Measurements from ENCODE around the gene ABCA12.

ABCA12 gene

DNA sequence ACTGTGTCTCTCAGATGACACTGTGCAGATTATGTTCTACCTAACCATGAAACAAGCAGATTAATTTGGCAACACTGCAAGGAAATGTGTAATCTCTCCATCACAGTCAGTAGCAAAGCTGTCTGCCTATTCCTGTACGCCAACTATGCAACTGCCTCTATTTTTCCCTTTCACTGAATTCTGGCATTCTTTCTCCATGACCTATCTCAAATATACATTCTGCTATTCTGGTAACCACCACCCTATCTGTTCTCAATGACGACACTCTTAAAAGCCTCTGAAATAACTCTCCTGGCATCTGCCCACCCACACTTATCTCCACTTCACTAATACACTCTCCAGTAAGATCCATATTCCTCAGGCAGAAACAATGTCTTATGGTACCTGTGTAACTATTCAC lies 78.7 kb downstream of the ABCA12 start:
- no peak overlapping the region for H3K27ac ChIP-seq
- TF ChIP-seq, protein P1, sequence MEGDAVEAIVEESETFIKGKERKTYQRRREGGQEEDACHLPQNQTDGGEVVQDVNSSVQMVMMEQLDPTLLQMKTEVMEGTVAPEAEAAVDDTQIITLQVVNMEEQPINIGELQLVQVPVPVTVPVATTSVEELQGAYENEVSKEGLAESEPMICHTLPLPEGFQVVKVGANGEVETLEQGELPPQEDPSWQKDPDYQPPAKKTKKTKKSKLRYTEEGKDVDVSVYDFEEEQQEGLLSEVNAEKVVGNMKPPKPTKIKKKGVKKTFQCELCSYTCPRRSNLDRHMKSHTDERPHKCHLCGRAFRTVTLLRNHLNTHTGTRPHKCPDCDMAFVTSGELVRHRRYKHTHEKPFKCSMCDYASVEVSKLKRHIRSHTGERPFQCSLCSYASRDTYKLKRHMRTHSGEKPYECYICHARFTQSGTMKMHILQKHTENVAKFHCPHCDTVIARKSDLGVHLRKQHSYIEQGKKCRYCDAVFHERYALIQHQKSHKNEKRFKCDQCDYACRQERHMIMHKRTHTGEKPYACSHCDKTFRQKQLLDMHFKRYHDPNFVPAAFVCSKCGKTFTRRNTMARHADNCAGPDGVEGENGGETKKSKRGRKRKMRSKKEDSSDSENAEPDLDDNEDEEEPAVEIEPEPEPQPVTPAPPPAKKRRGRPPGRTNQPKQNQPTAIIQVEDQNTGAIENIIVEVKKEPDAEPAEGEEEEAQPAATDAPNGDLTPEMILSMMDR (conservative IDR thresholded peaks at IDR 0.05; ENCODE audit: low read depth), result no peak
- CTCF ChIA-PET, result no interaction called here
- no peak for DNase-seq (ENCODE audit: low spot score)
- POLR2A ChIA-PET (ENCODE audit: low non-redundant PET), result no interaction called here

DNA sequence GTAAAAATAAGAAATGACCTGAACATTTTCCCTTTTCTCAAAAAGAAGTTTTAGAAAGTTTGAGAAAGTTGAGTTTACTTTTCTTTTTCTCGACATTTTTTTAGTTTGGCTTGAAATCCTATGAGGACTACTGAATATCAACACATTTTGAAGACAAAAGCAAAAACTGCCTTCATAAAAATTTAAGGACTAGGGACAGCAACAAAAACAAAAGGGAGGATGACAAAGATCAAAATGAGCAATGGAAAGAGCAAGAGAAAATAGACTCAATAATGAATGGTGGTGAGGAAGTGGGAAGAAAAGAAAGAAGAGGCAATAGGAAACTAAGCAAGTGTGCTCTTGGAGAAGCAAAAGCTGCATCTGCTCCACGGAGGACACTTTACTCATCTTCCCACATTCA lies 82.5 kb downstream of the ABCA12 start:
- DNase-seq (ENCODE audit: low spot score), result no peak
- ChIA-PET POLR2A (ENCODE audit: low non-redundant PET) (no interaction called here), CTCF (no interaction called here)
- no peak overlapping the region for H3K27ac ChIP-seq
- TF ChIP-seq, protein P1 (conservative IDR thresholded peaks at IDR 0.05; ENCODE audit: low read depth), result no peak

DNA sequence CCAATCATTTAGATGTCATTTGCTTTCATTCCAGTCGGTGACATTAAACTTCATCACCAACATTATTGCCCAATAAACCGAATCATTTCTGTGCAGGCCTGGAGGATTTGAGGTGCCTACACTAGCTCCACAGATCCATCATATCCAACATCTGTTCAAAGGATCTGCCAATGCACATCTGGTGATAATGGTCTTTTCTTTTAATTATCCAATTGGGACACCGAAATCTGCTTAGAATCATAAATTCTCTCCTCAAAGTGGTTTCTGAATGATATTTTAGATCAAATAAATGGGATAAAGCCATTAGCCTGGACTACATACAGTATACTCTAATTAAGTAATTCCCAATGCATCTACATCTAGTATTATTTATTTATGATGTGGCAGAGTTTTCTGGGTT lies 85.6 kb downstream of the ABCA12 start:
- CTCF ChIA-PET, result no interaction called here
- TF ChIP-seq, protein P1 (conservative IDR thresholded peaks at IDR 0.05; ENCODE audit: low read depth), result no peak
- POLR2A ChIA-PET (ENCODE audit: low non-redundant PET), result no interaction called here
- DNase-seq (ENCODE audit: low spot score), result no peak
- no peak overlapping the region for H3K27ac ChIP-seq

DNA sequence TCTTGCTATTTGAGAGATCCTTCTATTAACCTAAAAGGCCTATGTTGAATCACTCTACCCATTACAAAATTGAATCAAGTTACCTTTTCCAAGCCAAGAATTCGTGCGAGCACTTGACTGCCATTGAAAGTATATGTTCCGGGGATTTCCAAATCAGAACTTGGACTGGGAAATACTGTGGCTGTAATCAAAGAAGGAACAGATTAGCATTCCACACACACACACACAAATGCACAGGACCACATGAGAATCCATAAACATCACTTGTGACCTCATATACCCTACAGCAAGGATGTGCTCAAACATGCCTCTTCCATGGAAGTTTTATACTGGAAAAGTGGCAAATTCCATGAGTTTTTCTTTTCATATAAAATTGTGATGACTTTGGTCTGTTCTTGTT lies 86.0 kb downstream of the ABCA12 start:
- ChIA-PET POLR2A (ENCODE audit: low non-redundant PET) (no interaction called here), CTCF (no interaction called here)
- H3K27ac ChIP-seq, result no peak overlapping the region
- DNase-seq (ENCODE audit: low spot score), result peak; percentile 21
- TF ChIP-seq, protein P1 (conservative IDR thresholded peaks at IDR 0.05; ENCODE audit: low read depth), result no peak

DNA sequence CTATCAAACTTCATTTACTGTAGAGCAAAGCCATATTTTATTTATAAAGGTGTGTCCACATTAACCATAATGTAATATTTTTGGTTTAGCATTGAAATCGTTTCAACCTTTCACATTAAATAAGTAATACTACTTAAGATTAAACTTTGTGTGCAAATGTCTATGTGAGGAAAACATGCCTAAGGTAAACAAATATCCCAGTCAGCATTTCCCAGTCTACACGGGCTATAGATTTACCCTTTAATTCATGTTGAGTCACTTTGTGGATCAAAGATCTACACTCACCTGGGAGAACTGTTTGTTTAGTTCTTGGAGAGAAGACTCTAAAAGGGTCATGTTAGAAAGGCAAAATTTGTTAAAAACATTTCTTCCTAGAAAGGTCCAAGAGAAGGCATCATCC lies 89.1 kb downstream of the ABCA12 start:
- POLR2A ChIA-PET (ENCODE audit: low non-redundant PET), result no interaction called here
- DNase-seq (ENCODE audit: low spot score), result no peak
- CTCF ChIA-PET, result interaction anchor here (0.6 kb wide), 1 partner anchor 474 kb away, joined by 3 read pairs; no protein-coding TSS in a partner anchor
- TF ChIP-seq, protein P1 (conservative IDR thresholded peaks at IDR 0.05; ENCODE audit: low read depth), result no peak
- no peak overlapping the region for H3K27ac ChIP-seq

DNA sequence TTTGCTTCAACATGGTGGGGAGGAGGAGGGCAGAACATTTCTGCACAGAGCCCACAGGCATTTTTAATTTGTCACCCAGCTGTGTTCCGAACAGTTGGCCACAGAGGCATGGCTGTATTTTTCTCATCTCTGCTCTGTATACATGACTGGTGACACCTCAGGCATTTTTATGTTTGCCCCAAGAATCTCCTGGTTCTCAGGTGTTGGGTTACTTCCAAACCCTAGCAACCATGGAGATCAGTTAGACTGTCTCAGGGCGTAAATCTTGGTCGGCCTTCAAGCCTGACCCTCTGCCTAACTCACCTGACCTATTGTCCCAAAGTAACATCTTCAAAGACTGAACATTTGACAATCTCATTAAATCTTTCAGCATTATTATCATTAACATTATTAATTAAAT lies 100.0 kb downstream of the ABCA12 start:
- ChIA-PET CTCF (no interaction called here), POLR2A (ENCODE audit: low non-redundant PET) (no interaction called here)
- DNase-seq (ENCODE audit: low spot score), result no peak
- TF ChIP-seq, protein P1 (conservative IDR thresholded peaks at IDR 0.05; ENCODE audit: low read depth), result no peak
- no peak overlapping the region for H3K27ac ChIP-seq

DNA sequence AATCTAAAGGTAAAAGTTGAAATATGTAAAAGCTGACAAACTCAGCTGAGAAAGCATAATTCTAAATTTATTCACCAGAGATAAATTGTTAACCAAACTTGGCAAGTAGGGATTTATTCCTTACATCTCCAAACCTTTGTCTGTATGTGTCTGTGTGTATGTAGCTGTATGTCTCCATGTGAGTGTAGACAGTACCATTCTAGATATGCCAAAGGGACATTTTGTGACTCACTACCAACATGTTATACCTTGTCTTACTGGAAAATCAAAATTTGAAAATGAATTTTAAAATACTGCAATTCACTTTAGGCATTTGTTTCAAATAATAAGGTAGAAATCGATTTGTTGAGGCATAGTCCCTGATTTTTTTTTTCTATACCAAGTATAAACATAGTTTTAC lies 102.1 kb downstream of the ABCA12 start:
- POLR2A ChIA-PET (ENCODE audit: low non-redundant PET), result no interaction called here
- CTCF ChIA-PET, result interaction anchor here (0.6 to 0.7 kb wide), 3 partner anchors 200 to 1302 kb away, joined by 3 to 4 read pairs (median 3); no protein-coding TSS in a partner anchor

More for the DNA sequence above, 102.1 kb downstream of the ABCA12 start:
- H3K27ac ChIP-seq, result no peak overlapping the region
- TF ChIP-seq, protein P1 (conservative IDR thresholded peaks at IDR 0.05; ENCODE audit: low read depth), result no peak
- DNase-seq (ENCODE audit: low spot score), result no peak
